Keratinocyte (primary cell): Measurements from ENCODE around the gene NIBAN1. TPM values are rescaled to one million over a fixed set of nuclear protein-coding genes. Genes with fewer than 3 reads are reported as not detected.
A peak's percentile ranks its signal among the peaks of the same experiment; 100 is the strongest.

Experiments
- DNase-seq: peaks from one replicate; pipeline ENCODE4 v3.0.0-alpha.2; 2011; ENCODE audit warnings: low read depth, missing footprints, low spot score
- FAIRE-seq: peaks from 2 replicates; lab custom pipeline; 2011; peaks lifted over from hg19 to GRCh38; lab: Jason Lieb, UNC
- H2AFZ ChIP-seq: 2 replicates; pipeline ENCODE4 v1.6.0; 2012; ENCODE audit warnings: low read length, control low read depth, inconsistent platforms; ENCODE audit not compliant: control insufficient read depth
- H3K27ac ChIP-seq: 2 replicates; pipeline ENCODE4 v1.5.1; 2011; ENCODE audit warnings: low read length; ENCODE audit not compliant: control insufficient read depth, insufficient read depth
- H3K27me3 ChIP-seq: 3 replicates; pipeline ENCODE4 v1.6.0; 2011; ENCODE audit warnings: low read length; ENCODE audit not compliant: control insufficient read depth, insufficient read depth; ENCODE audit errors: extremely low read depth
- H3K36me3 ChIP-seq, 2 experiments: 2 replicates in 1 of 2; 3 replicates in 1 of 2; pipeline ENCODE4 v1.5.1; 2011; ENCODE audit warnings: low read length in 2 of 2, mild to moderate bottlenecking in 1 of 2; ENCODE audit not compliant: control insufficient read depth in 2 of 2, insufficient read depth in 2 of 2; ENCODE audit errors: extremely low read depth in 1 of 2
- H3K4me1 ChIP-seq: 3 replicates; pipeline ENCODE4 v1.5.1; 2011; ENCODE audit warnings: low read length; ENCODE audit not compliant: control insufficient read depth, insufficient read depth; ENCODE audit errors: extremely low read depth
- H3K4me2 ChIP-seq: 3 replicates; pipeline ENCODE4 v1.6.0; 2011; ENCODE audit warnings: low read depth, low read length; ENCODE audit not compliant: control insufficient read depth, insufficient read depth; ENCODE audit errors: extremely low read depth
- H3K4me3 ChIP-seq, 3 experiments: fragments of 200-600 bp in 1 of 3; sonication (generic) in 1 of 3; 2 replicates in 2 of 3; 3 replicates in 1 of 3; pipeline ENCODE4 v1.5.1; 2011 to 2016; ENCODE audit warnings: low read length in 3 of 3, mild to moderate bottlenecking in 3 of 3, control low read depth in 2 of 3, inconsistent platforms in 1 of 3, low read depth in 1 of 3, mixed read lengths in 1 of 3, mixed run types in 1 of 3, moderate library complexity in 1 of 3; ENCODE audit not compliant: control insufficient read depth in 2 of 3, insufficient read depth in 2 of 3; ENCODE audit errors: extremely low read depth in 1 of 3
- H3K79me2 ChIP-seq: 2 replicates; pipeline ENCODE4 v1.6.0; 2012; ENCODE audit warnings: low read length; ENCODE audit not compliant: control insufficient read depth, insufficient read depth
- H3K9ac ChIP-seq: 3 replicates; pipeline ENCODE4 v1.6.0; 2011; ENCODE audit warnings: low read length; ENCODE audit not compliant: control insufficient read depth, insufficient read depth; ENCODE audit errors: extremely low read depth
- H3K9me1 ChIP-seq: 3 replicates; pipeline ENCODE4 v1.6.0; 2011; ENCODE audit warnings: low read length; ENCODE audit not compliant: control insufficient read depth, insufficient read depth; ENCODE audit errors: extremely low read depth
- H3K9me3 ChIP-seq: 2 replicates; pipeline ENCODE4 v1.5.1; 2012; ENCODE audit warnings: low read depth, low read length; ENCODE audit not compliant: control insufficient read depth
- H4K20me1 ChIP-seq: 3 replicates; pipeline ENCODE4 v1.6.0; 2011; ENCODE audit warnings: low read length; ENCODE audit not compliant: control insufficient read depth, insufficient read depth; ENCODE audit errors: extremely low read depth
- CTCF ChIP-seq, 3 experiments: IDR thresholded peaks in 1 of 3; conservative IDR thresholded peaks in 1 of 3; optimal IDR thresholded peaks in 1 of 3; 2 replicates in 2 of 3; 3 replicates in 1 of 3; pipeline versions ENCODE3 to v1.5.1; 2011; ENCODE audit warnings: low read length in 3 of 3, mild to moderate bottlenecking in 3 of 3, moderate library complexity in 2 of 3, control low read depth in 1 of 3, inconsistent platforms in 1 of 3; ENCODE audit not compliant: insufficient read depth in 2 of 3; ENCODE audit errors: extremely low read depth in 1 of 3
- EZH2 ChIP-seq: IDR thresholded peaks from one replicate; pipeline ENCODE4 v1.6.1; 2012; ENCODE audit warnings: inconsistent platforms, mild to moderate bottlenecking, low read length, moderate library complexity
- dilution Hi-C: fragments of 300-500 bp; cut with MboI; formaldehyde crosslinking; loops from one replicate; pipeline ENCODE4 v1.7.0; 2020; ENCODE audit warnings: low sequenced_read_pairs; ENCODE audit not compliant: extremely low pct_ligation_motif_present
- polyA plus RNA-seq, 5 experiments: library from polyadenylated mRNA; depleted of rRNA in 3 of 5; stranded (reverse) in 3 of 5; stranded (forward) in 1 of 5; unstranded in 1 of 5; fragments of >200 nt; gene quantifications; 1 replicate in 1 of 5; 2 replicates in 3 of 5; 3 replicates in 1 of 5; pipeline versions ENCODE4 v1.2.1 to v1.2.3, GENCODE V29; 2011 to 2012; ENCODE audit warnings: missing spikeins in 2 of 5, low read depth in 1 of 5, low replicate concordance in 1 of 5

Gene NIBAN1
- polyA plus RNA-seq, 1 donor (not counting 4 experiments of a cell fraction or from before 2014, with no cell fraction given): 10.6 TPM

- no peaks in the 10 kb centered on the region for H3K9me3 ChIP-seq
- no peaks in the 10 kb centered on the region for H3K27me3 ChIP-seq
- H3K4me1 ChIP-seq: peaks cover 11% of the 10 kb centered on the region
- TF ChIP-seq EZH2 (no peak), CTCF (optimal IDR thresholded peaks at IDR 0.05 in 1 of 3, IDR thresholded peaks at IDR 0.05 in 1 of 3, conservative IDR thresholded peaks at IDR 0.05 in 1 of 3; ENCODE audit: extremely low read depth in 1 of 3, insufficient read depth in 2 of 3, low read length in 3 of 3) (no peak)
- H3K9ac ChIP-seq: no peak overlapping the region
- no peak overlapping the region for H3K4me3 ChIP-seq
- H3K9me1 ChIP-seq: no peaks in the 10 kb centered on the region
- no peak overlapping the region for H2AFZ ChIP-seq
- dilution Hi-C loops: no loop called here
- FAIRE-seq (peak; percentile 76), DNase-seq (no peak)
- no peaks in the 10 kb centered on the region for H4K20me1 ChIP-seq
- H3K36me3 ChIP-seq: no peaks in the 10 kb centered on the region
- no peaks in the 10 kb centered on the region for H3K79me2 ChIP-seq
- H3K4me2 ChIP-seq: peak overlapping the region; percentile 25
- H3K27ac ChIP-seq: no peak overlapping the region
Observed at GRCh38 chr1:185017338-185017737, 43.0 kb upstream of the NIBAN1 start.

GRCh38 chr1:185016880-185017279 lies 42.6 kb upstream of the NIBAN1 start:
- H3K4me2 ChIP-seq: no peak overlapping the region
- DNase-seq: no peak
- dilution Hi-C loops: no loop called here

More at GRCh38 chr1:185016880-185017279, 42.6 kb upstream of the NIBAN1 start:
- no peak overlapping the region for H3K4me3 ChIP-seq
- TF ChIP-seq CTCF (optimal IDR thresholded peaks at IDR 0.05 in 1 of 3, IDR thresholded peaks at IDR 0.05 in 1 of 3, conservative IDR thresholded peaks at IDR 0.05 in 1 of 3; ENCODE audit: extremely low read depth in 1 of 3, insufficient read depth in 2 of 3, low read length in 3 of 3) (no peak), EZH2 (no peak)
- no peaks in the 10 kb centered on the region for H3K9me1 ChIP-seq
- no peak overlapping the region for H2AFZ ChIP-seq
- H3K9me3 ChIP-seq: no peaks in the 10 kb centered on the region
- H3K79me2 ChIP-seq: no peaks in the 10 kb centered on the region
- H3K9ac ChIP-seq: no peak overlapping the region
- no peak overlapping the region for H3K27ac ChIP-seq
- H4K20me1 ChIP-seq: no peaks in the 10 kb centered on the region
- H3K27me3 ChIP-seq: no peaks in the 10 kb centered on the region
- H3K36me3 ChIP-seq: no peaks in the 10 kb centered on the region
- H3K4me1 ChIP-seq: peaks cover 11% of the 10 kb centered on the region
- FAIRE-seq: no peak
